Prostate gland (tissue), 2 donors: ENCODE data around the gene CAMK2D. TPM values are rescaled to one million over a fixed set of nuclear protein-coding genes. Genes with fewer than 3 reads are reported as not detected.

Experiments
- DNase-seq: peaks from one replicate; pipeline ENCODE4 v3.0.0-alpha.2; 2019; ENCODE audit warnings: low spot score
- H3K27ac ChIP-seq, 2 donors: fragments of 200-600 bp; sonication (generic); 2 replicates each; pipeline ENCODE4 v1.5.1; 2017 to 2019
- H3K27me3 ChIP-seq: fragments of 200-600 bp; sonication (generic); replicated peaks from 2 replicates; pipeline ENCODE4 v1.5.1; 2019; ENCODE audit not compliant: insufficient read depth
- H3K36me3 ChIP-seq, 2 donors: fragments of 200-600 bp; sonication (generic); 1 replicate in 1 of 2; 2 replicates in 1 of 2; pipeline versions ENCODE4 v1.5.1 to v1.8.1; 2017 to 2019
- H3K4me1 ChIP-seq: fragments of 200-600 bp; sonication (generic); replicated peaks from 2 replicates; pipeline ENCODE4 v1.5.1; 2019
- H3K4me3 ChIP-seq, 2 donors: fragments of 200-600 bp; sonication (generic); 2 replicates each; pipeline ENCODE4 v1.5.1; 2017 to 2019
- H3K9me3 ChIP-seq: fragments of 200-600 bp; sonication (generic); 2 replicates; pipeline ENCODE4 v1.5.1; 2017
- POLR2A ChIP-seq: fragments of 450-650 bp; IDR thresholded peaks from one replicate; pipeline ENCODE4 v1.6.1; 2016; ENCODE audit warnings: antibody characterized with exemption, mild to moderate bottlenecking
- POLR2AphosphoS5 ChIP-seq: sonication (generic); formaldehyde crosslinking; IDR thresholded peaks from one replicate; pipeline ENCODE4 v1.6.1; 2017; ENCODE audit warnings: antibody characterized with exemption
- WGBS: methylation state at CpG from one replicate; pipeline ENCODE4 v1.1.5; 2018; 5-methylcytosine and 5-hydroxymethylcytosine counted together
- intact Hi-C: fragments of 100-400 bp; cut with DNase I; formaldehyde crosslinking; loops from one replicate; pipeline ENCODE4 v1.14.2; 2022
- total RNA-seq, 2 donors: library from RNA; depleted of rRNA; stranded (reverse); fragments of >200 nt; gene quantifications; one replicate each; pipeline ENCODE4 v1.1.0, GENCODE V29; 2016
- TF ChIP-seq, protein P1 (sequence below), 4 experiments: fragments of 200-600 bp in 2 of 4; fragments of 450-650 bp in 2 of 4; sonication (generic) in 2 of 4; IDR thresholded peaks; 1 replicate in 3 of 4; 2 replicates in 1 of 4; pipeline ENCODE4 v1.5.1; 2016 to 2019; ENCODE audit warnings: antibody characterized with exemption in 4 of 4, mild to moderate bottlenecking in 2 of 4, moderate library complexity in 2 of 4

The CAMK2D gene
- total RNA-seq, 2 donors from 2014 or later, result 48.7 to 88.8 TPM

DNA sequence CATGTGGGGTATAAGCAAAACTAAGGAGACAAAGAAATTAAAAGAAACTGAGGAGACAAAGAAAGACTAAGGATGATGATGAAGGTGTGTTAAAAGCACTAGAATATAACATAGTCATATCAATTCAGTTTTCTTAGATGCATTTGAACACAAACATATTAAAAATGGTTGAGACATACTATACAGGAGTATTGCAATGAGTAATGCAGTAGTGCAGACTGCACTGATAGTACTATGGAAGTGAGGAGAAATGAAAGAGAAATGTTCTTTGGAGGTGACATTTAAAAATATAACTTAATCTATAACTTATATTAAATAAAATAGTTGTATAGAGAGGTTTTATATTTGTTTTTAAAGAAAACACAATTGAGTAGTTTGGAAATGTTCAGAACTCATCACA is 279.2 kb downstream of the CAMK2D start:
- H3K27me3 ChIP-seq, result no peaks in the 10 kb centered on the region
- H3K36me3 ChIP-seq, result no peaks in the 10 kb centered on the region
- H3K27ac ChIP-seq, result no peak overlapping the region
- intact Hi-C loops, result no loop called here
- no peak overlapping the region for H3K4me3 ChIP-seq
- TF ChIP-seq, protein P1, sequence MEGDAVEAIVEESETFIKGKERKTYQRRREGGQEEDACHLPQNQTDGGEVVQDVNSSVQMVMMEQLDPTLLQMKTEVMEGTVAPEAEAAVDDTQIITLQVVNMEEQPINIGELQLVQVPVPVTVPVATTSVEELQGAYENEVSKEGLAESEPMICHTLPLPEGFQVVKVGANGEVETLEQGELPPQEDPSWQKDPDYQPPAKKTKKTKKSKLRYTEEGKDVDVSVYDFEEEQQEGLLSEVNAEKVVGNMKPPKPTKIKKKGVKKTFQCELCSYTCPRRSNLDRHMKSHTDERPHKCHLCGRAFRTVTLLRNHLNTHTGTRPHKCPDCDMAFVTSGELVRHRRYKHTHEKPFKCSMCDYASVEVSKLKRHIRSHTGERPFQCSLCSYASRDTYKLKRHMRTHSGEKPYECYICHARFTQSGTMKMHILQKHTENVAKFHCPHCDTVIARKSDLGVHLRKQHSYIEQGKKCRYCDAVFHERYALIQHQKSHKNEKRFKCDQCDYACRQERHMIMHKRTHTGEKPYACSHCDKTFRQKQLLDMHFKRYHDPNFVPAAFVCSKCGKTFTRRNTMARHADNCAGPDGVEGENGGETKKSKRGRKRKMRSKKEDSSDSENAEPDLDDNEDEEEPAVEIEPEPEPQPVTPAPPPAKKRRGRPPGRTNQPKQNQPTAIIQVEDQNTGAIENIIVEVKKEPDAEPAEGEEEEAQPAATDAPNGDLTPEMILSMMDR (IDR thresholded peaks at IDR 0.05), result no peak
- TF ChIP-seq POLR2AphosphoS5 (no peak), POLR2A (no peak)
- no peaks in the 10 kb centered on the region for H3K9me3 ChIP-seq
- no peaks in the 10 kb centered on the region for H3K4me1 ChIP-seq
- no peak for DNase-seq

DNA sequence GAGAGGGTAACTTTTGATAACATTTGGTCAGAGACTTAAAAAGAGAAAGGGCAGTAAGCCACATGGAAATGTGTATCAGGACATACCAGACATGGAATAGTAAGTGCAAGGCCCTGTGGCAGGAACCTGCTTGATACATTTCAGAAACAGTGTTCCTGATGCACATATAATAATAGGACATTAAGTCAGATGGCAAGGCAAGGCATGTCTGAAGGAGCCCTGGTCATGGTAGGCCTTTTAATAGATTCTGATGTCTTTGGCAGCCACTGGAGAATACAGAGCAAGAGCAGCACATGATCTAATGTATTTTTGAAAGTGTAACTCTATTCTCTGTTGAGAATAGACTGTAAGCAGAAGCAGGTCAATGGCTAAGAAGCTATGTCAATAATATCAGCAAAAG is 279.7 kb downstream of the CAMK2D start:
- H3K27me3 ChIP-seq, result no peaks in the 10 kb centered on the region
- TF ChIP-seq, protein P1 (IDR thresholded peaks at IDR 0.05), result no peak
- TF ChIP-seq POLR2A (no peak), POLR2AphosphoS5 (no peak)
- DNase-seq, result no peak
- no peaks in the 10 kb centered on the region for H3K9me3 ChIP-seq
- no peaks in the 10 kb centered on the region for H3K4me1 ChIP-seq
- H3K27ac ChIP-seq, result no peak overlapping the region
- H3K36me3 ChIP-seq, result no peaks in the 10 kb centered on the region
- intact Hi-C loops, result no loop called here
- no peak overlapping the region for H3K4me3 ChIP-seq

DNA sequence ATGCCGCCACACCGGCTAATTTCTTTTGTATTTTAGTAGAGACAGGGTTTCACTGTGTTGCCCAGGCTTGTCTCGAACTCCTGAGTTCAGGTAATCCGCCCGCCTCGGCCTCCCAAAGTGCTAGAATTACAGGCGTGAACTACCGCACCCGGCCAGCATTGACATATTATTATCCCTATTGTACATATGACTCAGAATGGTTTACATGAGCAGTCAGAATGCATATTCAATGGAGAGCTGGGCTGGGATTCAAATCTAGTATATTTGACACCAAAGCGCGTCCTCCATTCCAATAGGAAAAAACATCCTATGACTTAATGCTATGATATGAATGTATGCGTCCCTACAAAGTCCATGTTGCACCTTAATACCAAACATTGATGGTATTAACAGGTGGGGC is 281.4 kb downstream of the CAMK2D start:
- no peak overlapping the region for H3K27ac ChIP-seq
- H3K27me3 ChIP-seq, result no peaks in the 10 kb centered on the region
- intact Hi-C loops, result no loop called here
- TF ChIP-seq, protein P1 (IDR thresholded peaks at IDR 0.05), result no peak
- no peak for TF ChIP-seq POLR2A
- no peak for TF ChIP-seq POLR2AphosphoS5
- DNase-seq, result no peak
- H3K4me1 ChIP-seq, result no peaks in the 10 kb centered on the region
- WGBS, result 97% methylated on average over 12 of the region's 12 CpGs
- no peak overlapping the region for H3K4me3 ChIP-seq
- H3K9me3 ChIP-seq, result no peaks in the 10 kb centered on the region
- no peaks in the 10 kb centered on the region for H3K36me3 ChIP-seq

DNA sequence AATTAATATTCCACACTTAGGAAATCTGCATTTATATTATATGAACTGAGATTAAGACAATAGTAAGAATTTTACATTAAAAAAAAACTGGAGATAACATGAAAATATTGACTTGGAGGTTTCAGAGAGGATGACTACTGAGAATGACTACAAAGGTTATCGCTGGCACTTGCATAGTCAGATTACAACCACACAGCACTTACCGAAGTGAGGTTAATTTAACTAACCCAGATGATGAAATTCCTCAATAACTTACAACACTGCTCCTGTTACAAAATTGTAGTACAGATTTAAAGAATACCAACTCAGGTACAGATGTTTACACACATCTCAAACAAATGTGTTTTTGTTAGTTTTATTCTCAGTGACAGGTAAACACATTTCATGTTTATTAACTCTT is 283.5 kb downstream of the CAMK2D start:
- 100% methylated on average over 2 of the region's 2 CpGs for WGBS
- Histone ChIP-seq H3K4me3 (no peak overlapping the region), H3K4me1 (no peaks in the 10 kb centered on the region), H3K27me3 (no peaks in the 10 kb centered on the region), H3K36me3 (no peaks in the 10 kb centered on the region), H3K9me3 (no peaks in the 10 kb centered on the region), H3K27ac (no peak overlapping the region)
- TF ChIP-seq, protein P1 (IDR thresholded peaks at IDR 0.05), result no peak
- TF ChIP-seq POLR2A (no peak), POLR2AphosphoS5 (no peak)
- no peak for DNase-seq
- intact Hi-C loops, result no loop called here

DNA sequence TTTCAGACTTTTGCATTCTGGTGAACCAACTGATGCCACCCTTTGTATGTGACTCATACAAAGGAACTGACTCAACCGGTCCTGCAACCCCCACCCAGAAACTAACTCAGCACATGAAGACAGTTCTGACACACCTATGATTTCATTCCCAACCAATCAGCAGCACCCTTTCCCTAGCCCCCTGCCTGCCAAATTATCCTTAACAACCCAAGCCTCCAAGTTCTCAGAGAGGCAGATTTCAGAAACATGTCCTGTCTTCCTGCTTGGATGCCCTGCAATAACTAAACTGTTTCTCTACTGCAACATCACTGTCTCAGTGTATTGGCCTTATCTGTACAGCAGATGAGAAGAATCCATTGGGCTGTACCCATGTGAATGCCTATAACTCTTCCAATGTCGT is 284.7 kb downstream of the CAMK2D start:
- 93% methylated on average over 2 of the region's 2 CpGs for WGBS
- DNase-seq, result no peak
- Histone ChIP-seq H3K9me3 (no peaks in the 10 kb centered on the region), H3K27me3 (no peaks in the 10 kb centered on the region), H3K4me1 (no peaks in the 10 kb centered on the region), H3K27ac (no peak overlapping the region), H3K4me3 (no peak overlapping the region), H3K36me3 (no peaks in the 10 kb centered on the region)
- intact Hi-C loops, result no loop called here
- TF ChIP-seq, protein P1 (IDR thresholded peaks at IDR 0.05), result no peak
- TF ChIP-seq POLR2A (no peak), POLR2AphosphoS5 (no peak)
